ENCODE data around the gene MSTO1. TPM values are rescaled to one million over a fixed set of nuclear protein-coding genes. Genes with fewer than 3 reads are reported as not detected.
"Not testable (repeated sequence)": the region's sequence is repeated elsewhere in the genome, so short reads cannot be mapped to it uniquely, and the experiment has no call there.

The MSTO1 gene
- total RNA-seq, 6 donors from 2014 or later, result 17.4 to 82.8 (median 27.2) TPM

DNA sequence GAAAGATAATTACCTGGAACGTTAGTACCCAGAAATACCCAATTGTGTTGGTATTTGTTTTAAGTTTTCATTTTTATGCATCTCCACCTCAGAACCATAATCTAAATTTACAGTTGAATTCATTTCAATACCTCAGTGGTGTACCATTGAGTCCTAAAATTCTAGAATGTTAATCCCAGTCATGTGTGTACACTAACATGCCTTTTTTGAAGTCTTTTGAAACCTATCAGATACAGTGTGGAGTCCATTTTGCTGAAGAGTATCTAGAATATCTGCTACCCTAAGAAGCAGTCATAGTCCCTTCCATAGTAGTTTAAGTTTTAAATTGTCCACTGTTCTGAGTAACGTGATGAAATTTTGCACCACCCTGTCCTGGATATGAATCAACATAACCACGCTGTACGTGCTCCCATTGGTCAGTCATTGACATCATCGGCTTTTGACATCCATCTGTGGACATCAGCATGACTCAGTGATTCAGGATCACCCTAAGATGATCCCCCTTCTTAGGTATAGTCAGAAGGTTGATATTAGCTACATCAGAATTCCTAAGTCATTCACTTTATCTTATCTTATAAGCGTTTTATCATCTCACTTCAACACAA is 39.9 kb upstream of the MSTO1 start:
- WGBS, 2 donors, result 75 to 85% methylated on average over 6 of the region's 6 CpGs
- no peak for ATAC-seq (ENCODE audit: low FRiP score in 2 of 2)

GRCh38 chr1:155570593-155570990 is 39.4 kb upstream of the MSTO1 start:
- Histone ChIP-seq H3K36me3 (peaks cover 0 to 3% (median 0%) of the 10 kb centered on the region in 4 donors), H3K27ac (no peak overlapping the region), H3K9me3 (no peaks in the 10 kb centered on the region), H3K27me3 (no peaks in the 10 kb centered on the region), H3K4me1 (no peaks in the 10 kb centered on the region), H3K4me3 (no peak overlapping the region)
- TF ChIP-seq, protein P1, sequence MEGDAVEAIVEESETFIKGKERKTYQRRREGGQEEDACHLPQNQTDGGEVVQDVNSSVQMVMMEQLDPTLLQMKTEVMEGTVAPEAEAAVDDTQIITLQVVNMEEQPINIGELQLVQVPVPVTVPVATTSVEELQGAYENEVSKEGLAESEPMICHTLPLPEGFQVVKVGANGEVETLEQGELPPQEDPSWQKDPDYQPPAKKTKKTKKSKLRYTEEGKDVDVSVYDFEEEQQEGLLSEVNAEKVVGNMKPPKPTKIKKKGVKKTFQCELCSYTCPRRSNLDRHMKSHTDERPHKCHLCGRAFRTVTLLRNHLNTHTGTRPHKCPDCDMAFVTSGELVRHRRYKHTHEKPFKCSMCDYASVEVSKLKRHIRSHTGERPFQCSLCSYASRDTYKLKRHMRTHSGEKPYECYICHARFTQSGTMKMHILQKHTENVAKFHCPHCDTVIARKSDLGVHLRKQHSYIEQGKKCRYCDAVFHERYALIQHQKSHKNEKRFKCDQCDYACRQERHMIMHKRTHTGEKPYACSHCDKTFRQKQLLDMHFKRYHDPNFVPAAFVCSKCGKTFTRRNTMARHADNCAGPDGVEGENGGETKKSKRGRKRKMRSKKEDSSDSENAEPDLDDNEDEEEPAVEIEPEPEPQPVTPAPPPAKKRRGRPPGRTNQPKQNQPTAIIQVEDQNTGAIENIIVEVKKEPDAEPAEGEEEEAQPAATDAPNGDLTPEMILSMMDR (IDR thresholded peaks at IDR 0.05), result no peak
- TF ChIP-seq POLR2AphosphoS5 (IDR thresholded peaks at IDR 0.05) (no peak), EP300 (IDR thresholded peaks at IDR 0.05) (no peak), POLR2A (IDR thresholded peaks at IDR 0.05) (no peak)
- DNase-seq, result no peak
- ATAC-seq (ENCODE audit: low FRiP score in 2 of 2), result no peak
- 83 to 84% methylated on average over 4 of the region's 4 CpGs for WGBS, 2 donors

More for the DNA sequence above, 39.9 kb upstream of the MSTO1 start:
- no peak overlapping the region for H3K4me3 ChIP-seq
- no peak overlapping the region for H3K27ac ChIP-seq
- no peak for DNase-seq
- peaks cover 0 to 3% (median 0%) of the 10 kb centered on the region in 4 donors for H3K36me3 ChIP-seq
- H3K9me3 ChIP-seq, result no peaks in the 10 kb centered on the region
- no peak for TF ChIP-seq EP300 (IDR thresholded peaks at IDR 0.05)
- TF ChIP-seq POLR2AphosphoS5 (IDR thresholded peaks at IDR 0.05), result no peak
- TF ChIP-seq POLR2A (IDR thresholded peaks at IDR 0.05), result no peak
- TF ChIP-seq, protein P1 (IDR thresholded peaks at IDR 0.05), result no peak
- H3K27me3 ChIP-seq, result no peaks in the 10 kb centered on the region
- H3K4me1 ChIP-seq, result peaks cover 0 to 4% (median 0%) of the 10 kb centered on the region in 4 donors

GRCh38 chr1:155574077-155574476 is 35.9 kb upstream of the MSTO1 start:
- no peak overlapping the region for H3K4me3 ChIP-seq
- H3K36me3 ChIP-seq, result no peaks in the 10 kb centered on the region
- ATAC-seq (ENCODE audit: low FRiP score in 2 of 2) (no peak), DNase-seq (no peak)
- no peaks in the 10 kb centered on the region for H3K4me1 ChIP-seq
- 93 to 99% methylated on average over 3 of the region's 3 CpGs for WGBS, 2 donors
- H3K9me3 ChIP-seq, result no peaks in the 10 kb centered on the region
- TF ChIP-seq POLR2A (IDR thresholded peaks at IDR 0.05) (no peak), POLR2AphosphoS5 (IDR thresholded peaks at IDR 0.05) (no peak), EP300 (IDR thresholded peaks at IDR 0.05) (no peak)
- TF ChIP-seq, protein P1 (IDR thresholded peaks at IDR 0.05), result no peak
- H3K27ac ChIP-seq, result no peak overlapping the region
- H3K27me3 ChIP-seq, result no peaks in the 10 kb centered on the region

GRCh38 chr1:155575608-155576007 is 34.4 kb upstream of the MSTO1 start:
- not testable (repeated sequence) for DNase-seq; H3K27me3 ChIP-seq; H3K27ac ChIP-seq; ATAC-seq (ENCODE audit: low FRiP score in 2 of 2); H3K4me3 ChIP-seq; H3K4me1 ChIP-seq; H3K9me3 ChIP-seq; H3K36me3 ChIP-seq
- 97 to 98% methylated on average over 6 of the region's 6 CpGs for WGBS, 2 donors

GRCh38 chr1:155583846-155584245 is 26.2 kb upstream of the MSTO1 start:
- not testable (repeated sequence) for ATAC-seq (ENCODE audit: low FRiP score in 2 of 2); H3K4me1 ChIP-seq; DNase-seq; H3K27me3 ChIP-seq; H3K36me3 ChIP-seq; H3K9me3 ChIP-seq; H3K27ac ChIP-seq; H3K4me3 ChIP-seq
- WGBS, 2 donors, result 87 to 94% methylated on average over 6 of the region's 6 CpGs

DNA sequence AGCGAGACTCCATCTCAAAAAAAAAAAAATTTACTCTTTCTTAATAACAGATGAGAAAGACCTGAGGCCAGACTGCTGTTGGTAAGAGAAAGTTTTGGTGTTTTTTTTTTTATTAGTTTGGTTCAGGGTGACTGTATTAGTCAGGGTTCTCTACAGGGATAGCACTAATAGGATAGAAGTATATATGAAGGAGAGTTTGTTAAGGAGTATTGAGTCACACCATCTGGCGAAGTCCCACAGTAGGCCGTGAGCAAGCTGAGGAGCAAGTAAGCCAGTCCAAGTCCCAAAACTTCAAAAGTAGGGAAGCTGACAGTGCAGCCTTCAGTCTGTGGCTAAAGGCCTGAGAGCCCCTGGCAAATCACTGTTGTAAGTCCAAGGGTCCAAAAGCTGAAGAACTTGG is 20.7 kb upstream of the MSTO1 start:
- H3K27me3 ChIP-seq; H3K27ac ChIP-seq; H3K4me3 ChIP-seq; H3K4me1 ChIP-seq; H3K36me3 ChIP-seq; ATAC-seq (ENCODE audit: low FRiP score in 2 of 2); H3K9me3 ChIP-seq; DNase-seq: not testable (repeated sequence)
- 79 to 87% methylated on average over 3 of the region's 3 CpGs for WGBS, 2 donors

DNA sequence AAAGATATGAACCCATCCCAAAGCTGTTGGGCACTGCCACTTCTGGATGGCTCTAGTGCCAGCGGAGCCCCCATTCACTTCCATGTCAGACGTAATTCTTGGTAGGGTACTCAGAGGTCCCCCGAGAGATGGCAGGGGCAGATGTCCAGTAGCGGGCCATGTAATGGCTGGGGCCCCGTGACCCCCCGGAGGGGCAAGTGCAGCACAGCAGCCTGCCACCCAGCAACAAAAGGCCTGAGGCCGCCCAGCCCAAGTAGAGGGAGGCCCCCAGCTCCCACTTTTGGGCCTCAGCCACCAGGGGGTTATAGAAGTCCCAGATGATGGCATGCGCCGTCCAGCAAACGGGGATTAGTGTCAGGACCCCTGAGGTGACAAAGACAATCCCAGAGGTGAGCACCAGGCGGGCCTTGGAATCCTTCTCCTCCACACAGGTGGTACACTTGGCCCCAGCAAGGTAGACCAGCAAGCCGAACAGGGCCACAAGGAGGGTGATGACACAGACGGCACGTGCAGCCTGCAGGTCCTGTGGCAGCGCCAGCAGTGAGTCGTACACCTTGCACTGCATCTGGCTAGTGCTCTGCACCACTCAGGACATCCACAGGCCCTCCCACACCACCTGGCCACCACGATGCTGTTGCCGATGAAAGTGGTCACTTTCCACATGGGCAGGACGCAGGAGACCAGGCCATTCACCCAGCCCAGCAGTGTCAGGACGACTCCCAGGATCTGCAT is 19.3 kb upstream of the MSTO1 start:
- not testable (repeated sequence) for H3K9me3 ChIP-seq, H3K36me3 ChIP-seq, H3K4me1 ChIP-seq, H3K4me3 ChIP-seq, H3K27me3 ChIP-seq, H3K27ac ChIP-seq
- ATAC-seq (ENCODE audit: low FRiP score in 2 of 2) (peak; percentile 23 to 60), DNase-seq (peak in 1 of 2 donors; percentile 51)
- WGBS, 2 donors, result 93 to 95% methylated on average over 8 to 12 of the region's 20 CpGs
